Activated T-helper 1 cell treated with Interleukin-2 at 50 U/mL for 16 hours (primary cell): ENCODE measurements around the gene MYLIP.

Source experiments
- DNase-seq: peaks from one replicate; pipeline ENCODE4 v3.0.0-alpha.2; 2020; ENCODE audit warnings: low read depth

The MYLIP gene

DNA sequence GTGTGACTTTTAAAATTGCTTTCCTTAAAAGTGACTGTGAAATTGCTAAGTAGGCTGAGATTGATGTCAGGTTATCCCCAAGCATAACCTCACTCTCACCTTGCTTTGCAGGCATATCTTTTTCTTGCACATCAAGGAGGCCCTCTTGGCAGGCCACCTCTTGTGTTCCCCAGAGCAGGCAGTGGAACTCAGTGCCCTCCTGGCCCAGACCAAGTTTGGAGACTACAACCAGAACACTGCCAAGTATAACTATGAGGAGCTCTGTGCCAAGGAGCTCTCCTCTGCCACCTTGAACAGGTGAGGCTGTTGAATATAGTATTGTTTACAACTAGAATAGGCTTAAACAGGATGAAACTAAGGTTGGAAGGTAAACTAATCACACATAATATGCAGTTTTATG lies 12.6 kb downstream of the MYLIP start:
- no peak for DNase-seq

GRCh38 chr6:16145038-16145437 lies 16.2 kb downstream of the MYLIP start:
- no peak for DNase-seq

- no peak for DNase-seq
These were observed 17.1 kb downstream of the MYLIP start for GRCh38 chr6:16146028-16146427.

DNA sequence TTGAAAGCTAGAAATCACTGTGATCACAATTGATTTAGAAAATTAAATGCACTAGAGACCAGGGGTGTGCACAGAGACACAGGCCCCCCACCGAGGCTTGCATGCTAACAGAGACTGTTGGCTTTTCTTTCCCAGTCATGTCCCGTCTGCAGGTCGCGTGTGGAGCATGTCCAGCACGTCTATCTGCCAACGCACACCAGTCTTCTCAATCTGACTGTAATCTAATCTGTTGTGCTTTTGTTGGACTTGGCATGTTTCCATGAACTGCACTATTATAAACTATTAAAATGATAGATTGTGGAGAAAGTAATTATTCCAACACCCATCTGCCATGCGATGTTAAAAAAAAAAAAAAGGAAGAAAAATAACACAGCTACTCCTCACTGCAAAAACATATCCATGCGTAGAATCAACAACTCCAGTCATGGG lies 17.7 kb downstream of the MYLIP start:
- no peak for DNase-seq

GRCh38 chr6:16148498-16148897 lies 19.6 kb downstream of the MYLIP start:
- no peak for DNase-seq

GRCh38 chr6:16149305-16149704 lies 20.4 kb downstream of the MYLIP start:
- no peak for DNase-seq

- DNase-seq = no peak
These were observed 21.2 kb downstream of the MYLIP start for GRCh38 chr6:16150098-16150497.

- no peak for DNase-seq
These were observed 24.4 kb downstream of the MYLIP start for GRCh38 chr6:16153211-16153820.

DNA sequence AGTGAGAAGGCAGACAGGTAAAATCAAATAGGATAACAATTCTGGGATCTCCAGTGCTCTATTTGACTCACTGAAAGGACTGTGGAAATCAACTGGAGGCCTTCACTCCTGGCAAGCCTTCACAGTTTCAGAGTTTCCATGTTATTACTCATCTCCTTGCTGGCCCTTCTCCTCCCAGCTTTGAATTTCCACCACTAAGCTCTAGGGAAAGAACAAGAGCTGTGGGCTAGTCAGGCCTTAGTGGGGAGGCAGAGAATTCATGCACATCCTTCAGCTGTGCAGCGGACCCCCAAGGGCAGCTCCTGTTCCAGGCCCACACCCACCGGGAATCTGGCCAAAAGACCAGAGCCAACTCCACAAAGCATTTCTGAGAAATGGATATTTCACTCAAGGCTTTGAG lies 26.0 kb downstream of the MYLIP start:
- DNase-seq = no peak

- DNase-seq = no peak
These were observed 28.6 kb downstream of the MYLIP start for GRCh38 chr6:16157492-16157891.

GRCh38 chr6:16157909-16158308 lies 29.0 kb downstream of the MYLIP start:
- no peak for DNase-seq

- no peak for DNase-seq
These were observed 30.2 kb downstream of the MYLIP start for GRCh38 chr6:16158943-16159557.

- DNase-seq = no peak
These were observed 31.9 kb downstream of the MYLIP start for GRCh38 chr6:16160794-16161193.

GRCh38 chr6:16162003-16162402 lies 33.1 kb downstream of the MYLIP start:
- DNase-seq = no peak

DNA sequence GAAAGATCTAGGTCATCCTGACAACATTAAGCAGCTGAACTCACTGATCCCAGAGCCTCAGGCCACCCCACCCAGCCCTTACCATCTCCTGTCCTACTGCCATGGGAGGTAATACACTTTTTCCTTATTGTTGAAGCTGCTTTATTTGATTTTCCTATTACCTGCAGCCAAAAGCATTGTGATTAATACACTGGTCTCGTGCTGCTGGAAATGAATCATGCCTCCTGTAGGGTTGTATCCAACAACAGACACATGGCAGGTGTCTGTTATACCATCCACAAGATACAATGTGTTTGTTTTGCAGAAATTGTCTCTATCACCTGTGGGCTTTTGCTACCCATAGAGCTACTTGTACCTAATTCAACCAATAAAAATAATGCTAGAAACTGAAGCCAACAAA lies 34.2 kb downstream of the MYLIP start:
- no peak for DNase-seq

DNA sequence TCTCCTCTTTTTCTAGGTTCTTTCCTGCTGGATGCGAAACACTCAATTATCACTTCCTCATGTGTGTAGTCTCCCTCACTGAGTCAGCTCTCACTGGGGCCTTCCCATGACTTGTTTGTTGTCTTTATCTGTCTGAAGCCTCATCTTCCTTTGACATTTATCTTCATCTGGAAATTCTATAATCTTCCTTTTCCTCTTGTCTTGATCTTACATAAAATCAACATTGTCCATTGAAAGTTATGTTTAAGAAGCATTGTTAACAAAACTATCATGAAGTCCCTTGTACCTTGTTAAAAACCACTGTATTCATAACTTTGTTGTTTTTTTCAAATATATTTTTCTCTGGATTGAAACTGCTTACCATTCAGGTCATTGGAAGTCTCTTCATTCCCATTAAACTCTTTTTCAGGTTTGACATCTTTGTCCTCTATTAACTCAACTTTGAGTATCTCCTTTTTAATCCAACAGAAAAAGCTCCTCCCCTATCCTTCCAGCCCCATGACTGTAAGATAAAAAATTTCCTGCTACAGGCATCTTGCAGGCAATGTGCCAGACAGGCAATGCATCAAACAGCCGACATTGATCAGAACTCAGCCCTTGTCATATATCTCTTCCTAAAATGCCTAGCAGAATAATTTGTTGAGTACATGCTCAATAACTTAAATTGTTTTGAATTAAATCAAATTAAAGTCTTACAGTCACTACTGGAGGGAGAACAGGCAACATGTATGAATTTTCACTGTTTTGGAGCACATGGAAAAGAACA lies 34.8 kb downstream of the MYLIP start:
- DNase-seq = no peak

GRCh38 chr6:16165641-16166040 lies 36.8 kb downstream of the MYLIP start:
- DNase-seq = no peak

- DNase-seq = no peak
These were observed 38.2 kb downstream of the MYLIP start for GRCh38 chr6:16166871-16167608.

- no peak for DNase-seq
These were observed 39.2 kb downstream of the MYLIP start for GRCh38 chr6:16168121-16168520.

- DNase-seq = no peak
These were observed 40.0 kb downstream of the MYLIP start for GRCh38 chr6:16168858-16169257.

DNA sequence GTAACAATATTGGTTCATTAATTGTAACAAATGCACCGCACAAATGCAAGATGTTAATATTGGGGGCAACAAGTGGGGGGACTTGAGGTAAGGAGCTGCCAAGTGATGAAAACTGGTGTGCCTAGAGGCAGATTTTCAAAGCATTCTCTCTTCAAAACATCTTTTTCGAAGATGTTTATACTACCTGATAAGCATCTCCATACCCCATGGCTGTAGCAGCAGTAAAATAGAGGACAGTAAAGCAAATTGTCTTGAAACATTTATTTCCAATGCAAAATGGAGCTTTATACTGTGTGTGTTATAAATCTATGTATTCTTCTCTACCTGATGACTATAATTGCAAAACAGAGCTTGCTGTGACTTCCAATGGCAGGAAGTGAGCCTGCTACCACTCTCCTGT lies 42.5 kb downstream of the MYLIP start:
- DNase-seq = no peak

DNA sequence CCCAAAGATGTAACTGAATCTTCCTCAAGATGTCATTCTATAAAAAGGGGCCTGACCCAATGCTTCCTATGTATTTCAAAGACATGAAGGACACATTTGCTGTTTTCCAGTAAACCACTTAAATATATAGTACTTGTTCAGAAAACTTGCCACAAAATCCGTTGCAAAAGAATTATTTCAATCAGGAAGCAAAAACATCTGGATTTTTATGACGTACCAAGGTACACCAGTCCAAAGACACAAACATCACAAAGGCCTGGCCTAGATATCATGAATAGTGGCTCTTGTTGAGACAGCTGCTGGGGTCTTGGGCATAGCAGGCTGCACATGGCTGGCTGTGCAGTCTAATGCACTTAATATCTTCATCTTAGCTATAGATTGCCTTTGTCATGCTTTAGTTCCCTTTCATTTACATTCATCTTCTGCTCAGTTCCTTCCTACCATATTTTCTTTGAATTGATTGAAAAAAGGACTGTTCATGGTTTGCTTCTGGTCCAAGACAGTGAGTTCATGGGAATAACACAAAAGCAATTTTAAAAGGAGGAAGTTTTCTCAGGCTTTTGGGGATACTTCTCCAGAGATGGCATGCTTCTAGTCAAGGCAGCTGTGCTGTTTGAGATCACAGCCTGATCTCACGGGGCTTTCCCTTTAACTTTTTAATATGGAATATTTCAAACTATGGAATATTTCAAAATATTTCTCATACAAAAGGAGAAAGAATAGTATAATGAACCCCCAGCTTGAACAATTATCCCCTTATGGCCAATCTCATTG lies 44.5 kb downstream of the MYLIP start:
- DNase-seq = no peak
